GM11168 (cell line): ENCODE measurements around the gene PLA2G2C.

ENCODE experiments used
- in situ Hi-C: fragments of 300-500 bp; cut with MboI; formaldehyde crosslinking; loops from one replicate; pipeline ENCODE4 v1.12.0; 2022; ENCODE audit warnings: low sequenced_read_pairs; ENCODE audit not compliant: unreplicated experiment

PLA2G2C gene

GRCh38 chr1:20210736-20211460 lies 24.6 kb upstream of the PLA2G2C start:
- in situ Hi-C loops: loop anchor here (25.0 kb wide), 2 partner anchors 226 to 426 kb away; partner anchors contain the start of gene PINK1

- in situ Hi-C loops: loop anchor here (25.0 kb wide), 2 partner anchors 228 to 428 kb away; partner anchors contain the start of gene PINK1
These were observed 23.2 kb upstream of the PLA2G2C start for GRCh38 chr1:20209471-20209870.

DNA sequence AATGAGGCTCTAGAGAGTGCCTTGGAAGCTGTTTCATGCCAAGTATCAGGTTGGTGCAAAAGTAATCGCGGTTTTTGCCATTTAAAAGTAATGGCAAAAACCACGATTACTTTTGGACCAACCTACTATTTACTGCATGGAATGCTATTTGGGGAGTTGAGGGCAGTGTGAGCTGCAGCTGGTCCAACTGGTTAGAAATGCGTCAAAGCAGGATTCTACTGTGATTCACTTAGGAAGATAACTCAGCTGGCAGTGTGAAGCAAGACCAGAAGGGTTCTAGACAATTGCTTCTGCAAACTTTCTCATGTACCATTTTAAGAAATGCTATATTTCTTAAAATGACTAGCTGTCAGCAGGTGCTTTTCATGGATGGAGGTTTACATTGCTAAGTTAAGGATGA lies 21.2 kb upstream of the PLA2G2C start:
- in situ Hi-C loops: loop anchor here (25.0 kb wide), 2 partner anchors 230 to 430 kb away; partner anchors contain the start of gene PINK1

GRCh38 chr1:20202166-20202565 lies 15.8 kb upstream of the PLA2G2C start:
- in situ Hi-C loops: loop anchor here (25.0 kb wide), 2 partner anchors 235 to 435 kb away; partner anchors contain the start of gene PINK1

DNA sequence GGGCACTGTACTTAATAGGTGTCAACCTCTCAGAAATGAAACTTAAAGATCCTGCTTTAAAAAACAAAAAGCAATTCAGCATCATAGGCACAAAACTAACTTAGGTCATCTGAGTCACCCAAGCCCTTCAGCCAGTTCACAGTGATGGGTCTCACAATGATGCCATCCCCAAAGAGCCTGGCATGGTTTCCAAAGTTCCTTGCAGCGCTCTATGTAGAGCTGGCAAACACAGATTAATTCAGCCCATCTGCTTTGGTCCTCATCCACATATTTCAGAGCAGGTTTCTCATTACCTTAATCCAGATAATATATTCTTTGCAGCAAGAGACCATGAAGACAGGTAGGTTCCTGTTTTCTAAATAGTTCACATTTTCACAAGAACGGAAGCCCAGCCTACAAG lies 14.6 kb upstream of the PLA2G2C start:
- in situ Hi-C loops: loop anchor here (25.0 kb wide), 2 partner anchors 236 to 436 kb away; partner anchors contain the start of gene PINK1

DNA sequence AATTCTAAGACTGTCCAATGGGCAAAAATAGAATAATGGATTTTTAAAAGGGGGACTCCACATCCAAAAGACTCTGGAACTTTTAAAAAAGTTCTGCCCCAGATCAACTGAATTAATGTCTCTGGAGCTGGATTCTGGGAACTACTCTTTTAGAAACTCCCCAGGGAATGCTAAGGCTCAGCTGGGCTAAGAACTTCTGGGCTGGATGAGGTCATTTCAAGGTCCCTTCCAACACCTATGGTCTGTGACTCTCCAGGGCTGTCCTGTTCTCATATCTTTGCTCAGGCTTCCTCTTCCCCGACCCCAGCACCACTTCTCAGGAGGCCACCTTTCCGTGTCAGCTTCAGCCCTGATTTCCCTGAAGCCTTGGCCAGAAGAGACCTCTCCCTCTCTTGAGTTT lies 13.5 kb upstream of the PLA2G2C start:
- in situ Hi-C loops: loop anchor here (25.0 kb wide), 2 partner anchors 237 to 437 kb away; partner anchors contain the start of gene PINK1

- in situ Hi-C loops: no loop called here
These were observed 13.1 kb upstream of the PLA2G2C start for GRCh38 chr1:20199403-20199802.

GRCh38 chr1:20198918-20199317 lies 12.6 kb upstream of the PLA2G2C start:
- in situ Hi-C loops: no loop called here

DNA sequence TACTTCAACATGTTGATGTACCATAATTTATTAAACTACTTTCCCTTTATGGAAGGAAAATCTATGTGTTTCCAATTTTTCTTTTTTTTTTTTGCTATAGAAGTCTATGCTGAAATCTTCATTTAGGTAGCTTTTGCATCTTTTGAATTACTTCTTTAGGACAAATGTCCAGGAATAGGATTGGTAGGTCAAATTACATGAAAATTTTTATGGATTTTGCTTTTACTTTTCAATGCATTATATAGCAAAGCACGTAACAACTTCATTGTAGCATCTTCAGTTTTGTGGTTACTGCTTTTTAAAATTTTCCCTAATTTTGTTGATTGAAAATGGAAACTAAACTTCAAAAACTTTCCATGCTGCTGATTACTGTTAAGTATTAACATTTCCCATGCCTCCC lies 12.0 kb upstream of the PLA2G2C start:
- in situ Hi-C loops: no loop called here

GRCh38 chr1:20197329-20197791 lies 11.0 kb upstream of the PLA2G2C start:
- in situ Hi-C loops: no loop called here

- in situ Hi-C loops: no loop called here
These were observed 9.1 kb upstream of the PLA2G2C start for GRCh38 chr1:20195462-20195780.

DNA sequence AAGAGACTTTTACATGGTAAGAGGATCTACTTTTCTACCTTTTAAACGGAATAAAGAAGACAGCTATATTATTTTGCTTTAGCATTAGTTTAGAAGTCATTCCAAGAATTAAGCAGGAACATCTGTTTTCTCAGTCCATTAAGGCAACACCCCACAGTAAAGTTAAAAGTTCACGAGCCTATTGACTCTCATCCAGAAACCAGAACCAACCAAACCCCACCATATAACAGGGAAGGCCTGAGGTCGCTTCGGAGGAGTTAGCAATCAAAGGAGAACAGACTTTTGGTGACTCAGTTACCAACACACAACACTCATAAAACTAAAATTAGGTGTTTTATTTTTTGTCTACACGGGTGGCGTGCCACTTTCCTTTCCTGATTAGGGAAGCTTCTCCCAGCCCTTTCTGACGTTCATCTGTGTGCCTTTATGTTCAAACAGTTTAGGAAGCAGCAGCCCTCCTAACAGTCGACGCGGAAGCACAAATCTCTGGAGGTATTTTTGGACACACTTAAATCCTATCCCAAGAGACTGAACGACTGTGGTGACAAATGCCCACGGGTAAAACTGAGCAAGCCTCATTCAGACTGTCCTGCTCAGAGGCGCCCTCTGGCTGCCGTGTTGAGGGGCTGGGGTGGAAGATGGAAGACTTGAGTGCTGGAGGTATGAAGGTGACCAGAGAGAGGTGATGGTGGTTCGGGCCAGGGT lies 8.6 kb upstream of the PLA2G2C start:
- in situ Hi-C loops: no loop called here

- in situ Hi-C loops: no loop called here
These were observed 7.9 kb upstream of the PLA2G2C start for GRCh38 chr1:20194224-20194623.

DNA sequence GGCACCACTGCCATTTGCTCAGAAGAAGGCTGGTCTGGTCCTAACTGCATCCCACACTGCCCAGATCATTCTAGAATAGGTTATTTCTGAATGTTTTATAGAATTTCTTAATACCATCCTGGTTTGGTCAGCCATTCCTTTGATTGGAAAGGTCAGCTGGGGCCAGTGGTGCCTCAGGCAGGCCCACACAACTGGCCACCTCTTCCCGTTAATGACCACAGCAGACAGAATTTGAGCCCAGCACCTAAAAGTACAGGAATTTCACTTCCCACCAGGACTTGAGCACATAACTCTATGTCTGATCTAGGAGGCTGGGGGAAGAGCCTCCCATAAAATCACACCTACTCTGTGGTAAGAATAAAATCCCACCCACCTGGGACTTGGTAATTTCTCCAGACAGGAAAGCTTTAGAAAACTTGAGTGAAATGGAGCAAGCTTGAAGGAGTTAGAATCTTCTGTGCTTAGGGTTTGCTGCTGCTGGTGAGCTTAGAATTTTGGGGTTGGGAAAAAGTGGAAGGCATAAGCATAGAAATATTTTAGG lies 6.6 kb upstream of the PLA2G2C start:
- in situ Hi-C loops: no loop called here

DNA sequence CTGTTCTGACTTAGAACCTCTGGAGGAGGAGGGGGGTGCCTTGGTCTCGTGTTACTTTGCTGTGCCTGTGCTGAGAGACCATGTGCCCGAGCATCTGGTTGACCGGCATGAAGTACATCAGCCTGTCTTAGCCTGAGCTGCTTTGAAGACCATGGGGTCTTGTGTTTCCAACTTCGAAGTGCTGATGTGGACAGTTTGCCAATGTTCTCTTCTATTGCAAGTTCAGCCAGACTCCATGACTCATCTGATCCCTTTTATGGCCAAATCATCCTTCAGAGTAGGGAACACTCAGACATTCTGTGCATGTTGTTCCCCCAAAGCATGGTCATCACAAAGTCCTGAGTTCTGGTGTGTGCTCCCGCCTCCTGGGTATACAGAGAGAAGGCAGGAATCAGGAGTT lies 6.0 kb upstream of the PLA2G2C start:
- in situ Hi-C loops: no loop called here

DNA sequence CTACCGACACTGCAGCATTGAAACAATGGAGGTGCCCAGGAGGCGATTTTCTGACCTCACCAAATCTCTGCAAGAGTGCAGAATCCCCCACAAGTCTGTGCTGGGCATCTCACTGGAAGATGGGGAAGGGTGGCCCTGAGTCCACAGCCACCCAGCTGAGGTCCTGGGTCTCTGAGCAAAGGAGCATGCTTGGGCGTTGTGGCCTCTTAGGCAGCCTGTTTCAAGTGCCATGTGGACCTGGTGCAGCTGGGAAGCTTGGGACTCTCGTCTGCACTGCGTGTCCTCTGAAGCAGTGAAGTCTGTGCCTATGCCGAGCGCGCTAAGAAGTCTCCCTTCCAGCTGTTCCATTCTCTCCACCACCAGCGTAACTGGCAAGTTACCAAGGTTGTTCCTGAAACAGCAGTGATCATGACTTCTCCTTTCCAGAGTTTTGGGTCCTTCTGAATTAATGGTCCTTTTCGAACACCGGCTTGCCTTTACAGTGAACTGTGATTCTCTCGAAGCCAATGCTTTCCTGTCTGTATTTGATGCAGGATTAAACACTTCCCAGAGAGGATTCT lies 5.0 kb upstream of the PLA2G2C start:
- in situ Hi-C loops: no loop called here

DNA sequence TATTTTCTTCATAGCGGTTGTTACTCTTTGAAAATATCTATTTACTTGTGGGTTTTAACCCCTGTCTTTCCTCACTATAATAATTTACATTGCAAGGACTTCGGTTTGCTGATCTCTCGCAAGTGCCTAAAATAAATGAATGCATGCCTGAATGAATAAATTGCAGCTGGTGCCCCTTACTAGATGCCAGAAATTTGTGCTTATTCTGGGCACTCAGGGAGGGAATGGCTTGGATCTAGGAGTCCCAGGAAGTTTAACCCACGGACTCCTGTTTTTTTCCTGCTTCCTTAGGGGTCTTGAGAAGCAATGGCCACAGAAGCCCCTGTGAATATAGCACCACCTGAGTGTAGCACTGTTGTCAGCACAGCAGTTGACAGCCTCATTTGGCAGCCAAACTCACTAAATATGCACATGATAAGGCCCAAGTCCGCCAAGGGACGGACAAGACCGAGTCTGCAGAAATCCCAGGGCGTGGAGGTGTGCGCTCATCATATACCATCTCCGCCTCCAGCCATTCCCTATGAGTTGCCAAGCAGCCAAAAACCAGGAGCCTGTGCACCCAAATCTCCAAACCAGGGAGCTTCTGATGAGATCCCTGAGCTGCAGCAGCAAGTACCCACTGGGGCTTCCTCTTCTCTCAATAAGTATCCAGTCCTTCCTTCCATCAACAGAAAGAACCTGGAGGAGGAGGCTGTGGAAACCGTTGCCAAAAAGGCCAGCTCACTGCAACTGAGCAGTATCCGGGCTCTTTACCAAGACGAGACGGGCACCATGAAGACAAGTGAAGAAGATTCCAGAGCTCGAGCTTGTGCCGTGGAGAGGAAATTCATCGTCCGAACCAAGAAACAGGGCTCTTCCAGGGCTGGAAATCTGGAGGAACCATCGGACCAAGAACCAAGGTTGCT lies 4.2 kb upstream of the PLA2G2C start:
- in situ Hi-C loops: no loop called here

- in situ Hi-C loops: no loop called here
These were observed 3.3 kb upstream of the PLA2G2C start for GRCh38 chr1:20189664-20190063.

GRCh38 chr1:20188455-20188817 lies 2.1 kb upstream of the PLA2G2C start:
- in situ Hi-C loops: no loop called here
